H7 (cell line): ENCODE results near the gene COPZ2. TPM values are rescaled to one million over a fixed set of nuclear protein-coding genes. Genes with fewer than 3 reads are reported as not detected.
"Not testable (repeated sequence)": the region's sequence is repeated elsewhere in the genome, so short reads cannot be mapped to it uniquely, and the experiment has no call there.

Experiments used
- DNase-seq: peaks from one replicate; pipeline ENCODE4 v3.0.0; 2012
- H3K27me3 ChIP-seq: 2 replicates; pipeline ENCODE4 v1.6.0; 2011; ENCODE audit warnings: mild to moderate bottlenecking, low read length; ENCODE audit not compliant: control insufficient read depth, insufficient read depth
- H3K36me3 ChIP-seq: replicated peaks from 2 replicates; pipeline ENCODE4 v1.5.1; 2011; ENCODE audit warnings: low read length; ENCODE audit not compliant: control insufficient read depth, insufficient read depth
- H3K4me3 ChIP-seq: 2 replicates; pipeline ENCODE4 v1.5.1; 2011; ENCODE audit warnings: low read depth, mild to moderate bottlenecking, control low read depth, low read length, moderate library complexity; ENCODE audit not compliant: insufficient read depth
- total RNA-seq: library from RNA; depleted of rRNA; stranded (reverse); fragments of >200 nt; shearing (Covaris generic); gene quantifications from 2 replicates; pipeline ENCODE4 v1.2.3, GENCODE V29; 2014

The COPZ2 gene
- total RNA-seq, 1 experiment from 2014 or later = not detected

- no peak for DNase-seq
- Histone ChIP-seq H3K27me3 (peaks cover 24% of the 10 kb centered on the region), H3K4me3 (no peak overlapping the region), H3K36me3 (no peaks in the 10 kb centered on the region)
These were observed 8.9 kb downstream of the COPZ2 start for GRCh38 chr17:48028736-48029135.

- Histone ChIP-seq H3K27me3 (peaks cover 27% of the 10 kb centered on the region), H3K36me3 (no peaks in the 10 kb centered on the region), H3K4me3 (no peak overlapping the region)
- DNase-seq = no peak
These were observed 10.1 kb downstream of the COPZ2 start for GRCh38 chr17:48027322-48027981.

GRCh38 chr17:48026502-48027321, 10.9 kb downstream of the COPZ2 start:
- Histone ChIP-seq H3K4me3 (no peak overlapping the region), H3K27me3 (peaks cover 23% of the 10 kb centered on the region), H3K36me3 (no peaks in the 10 kb centered on the region)
- DNase-seq = peak; percentile 92

- H3K36me3 ChIP-seq = no peaks in the 10 kb centered on the region
- DNase-seq = no peak
- H3K27me3 ChIP-seq = peaks cover 22% of the 10 kb centered on the region
- no peak overlapping the region; the same call in 1 of the 2 replicates for H3K4me3 ChIP-seq
These were observed 11.6 kb downstream of the COPZ2 start for GRCh38 chr17:48025904-48026501.

GRCh38 chr17:48025040-48025903, 12.3 kb downstream of the COPZ2 start:
- Histone ChIP-seq H3K27me3 (peaks cover 22% of the 10 kb centered on the region), H3K4me3 (peak overlapping the region; percentile 49), H3K36me3 (no peaks in the 10 kb centered on the region)
- peak; percentile 97 for DNase-seq

- no peaks in the 10 kb centered on the region for H3K36me3 ChIP-seq
- peak overlapping the region; percentile 49 for H3K4me3 ChIP-seq
- peaks cover 22% of the 10 kb centered on the region for H3K27me3 ChIP-seq
- peak; percentile 64 for DNase-seq
These were observed 13.2 kb downstream of the COPZ2 start for GRCh38 chr17:48024149-48025039.

- Histone ChIP-seq H3K4me3 (peak overlapping the region; percentile 49), H3K36me3 (no peaks in the 10 kb centered on the region), H3K27me3 (peaks cover 22% of the 10 kb centered on the region)
- DNase-seq = peak; percentile 97
These were observed 14.0 kb downstream of the COPZ2 start for GRCh38 chr17:48023400-48024148.

- Histone ChIP-seq H3K36me3 (no peaks in the 10 kb centered on the region), H3K4me3 (no peak overlapping the region), H3K27me3 (peaks cover 22% of the 10 kb centered on the region)
- no peak for DNase-seq
These were observed 14.7 kb downstream of the COPZ2 start for GRCh38 chr17:48022901-48023300.

GRCh38 chr17:48021934-48022333, 15.7 kb downstream of the COPZ2 start:
- DNase-seq = no peak
- no peaks in the 10 kb centered on the region for H3K36me3 ChIP-seq
- H3K27me3 ChIP-seq = peaks cover 22% of the 10 kb centered on the region
- H3K4me3 ChIP-seq = no peak overlapping the region

GRCh38 chr17:48017817-48018158, 19.8 kb downstream of the COPZ2 start:
- DNase-seq, H3K27me3 ChIP-seq, H3K36me3 ChIP-seq, H3K4me3 ChIP-seq: not testable (repeated sequence)

GRCh38 chr17:48016112-48016511, 21.5 kb downstream of the COPZ2 start:
- no peak for DNase-seq
- no peak overlapping the region for H3K4me3 ChIP-seq
- peaks cover 15% of the 10 kb centered on the region for H3K27me3 ChIP-seq
- no peaks in the 10 kb centered on the region for H3K36me3 ChIP-seq

- DNase-seq = no peak
- H3K4me3 ChIP-seq = no peak overlapping the region
- no peaks in the 10 kb centered on the region for H3K36me3 ChIP-seq
- peaks cover 15% of the 10 kb centered on the region for H3K27me3 ChIP-seq
These were observed 22.9 kb downstream of the COPZ2 start for GRCh38 chr17:48014595-48015111.
